Gastrocnemius medialis (tissue), 4 donors: ENCODE results near the gene USP36. TPM values are rescaled to one million over a fixed set of nuclear protein-coding genes. Genes with fewer than 3 reads are reported as not detected.
"Not testable (repeated sequence)": the region's sequence is repeated elsewhere in the genome, so short reads cannot be mapped to it uniquely, and the experiment has no call there.

ENCODE experiments used
- ATAC-seq, 2 donors: fragments of 150-250 bp; one replicate each; pipeline ENCODE4 v1.9.1; 2016
- DNase-seq, 2 donors: peaks; one replicate each; pipeline ENCODE4 v3.0.0-alpha.2; 2019
- H3K27ac ChIP-seq, 4 donors: fragments of 200-600 bp; sonication (generic); 1 replicate in 1 of 4; 2 replicates in 3 of 4; pipeline ENCODE4 v1.5.1; 2016 to 2018; ENCODE audit warnings: mild to moderate bottlenecking in 2 of 4, moderate library complexity in 1 of 4
- H3K27me3 ChIP-seq, 3 donors: fragments of 200-600 bp; sonication (generic) in 2 of 3; 1 replicate in 1 of 3; 2 replicates in 2 of 3; pipeline versions ENCODE4 v1.5.1 to v1.6.0; 2016 to 2019; ENCODE audit warnings: mild to moderate bottlenecking in 1 of 3, moderate library complexity in 1 of 3
- H3K36me3 ChIP-seq, 2 donors: fragments of 200-600 bp; sonication (generic) in 1 of 2; one replicate each; pipeline ENCODE4 v1.5.1; 2017 to 2018
- H3K4me1 ChIP-seq, 2 donors: fragments of 200-600 bp; sonication (generic) in 1 of 2; one replicate each; pipeline ENCODE4 v1.5.1; 2016 to 2017; ENCODE audit warnings: mild to moderate bottlenecking in 2 of 2
- H3K4me3 ChIP-seq, 4 donors: fragments of 200-600 bp; sonication (generic) in 3 of 4; 1 replicate in 1 of 4; 2 replicates in 3 of 4; pipeline ENCODE4 v1.5.1; 2016 to 2019; ENCODE audit warnings: mild to moderate bottlenecking in 2 of 4
- H3K9me3 ChIP-seq, 3 donors: fragments of 200-600 bp; sonication (generic) in 2 of 3; 1 replicate in 1 of 3; 2 replicates in 2 of 3; pipeline ENCODE4 v1.5.1; 2016 to 2019
- CTCF ChIP-seq, 5 experiments: fragments of 450-650 bp in 3 of 5; fragments of 200-600 bp in 2 of 5; sonication (generic) in 2 of 5; IDR thresholded peaks in 4 of 5; conservative IDR thresholded peaks in 1 of 5; 1 replicate in 4 of 5; 2 replicates in 1 of 5; pipeline ENCODE4 v1.5.1; 2016 to 2019; ENCODE audit warnings: antibody characterized with exemption in 5 of 5, mild to moderate bottlenecking in 3 of 5, moderate library complexity in 3 of 5
- POLR2A ChIP-seq, 2 donors: fragments of 450-650 bp; IDR thresholded peaks; one replicate each; pipeline ENCODE4 v1.6.1; 2017; ENCODE audit warnings: antibody characterized with exemption in 2 of 2, mild to moderate bottlenecking in 2 of 2, moderate library complexity in 2 of 2
- in situ Hi-C, 4 donors: fragments of 200-750 bp; cut with MboI; loops; one replicate each; pipeline versions ENCODE4 v1.15.0 to v1.8.0; 2017; ENCODE audit warnings: low sequenced_read_pairs in 4 of 4
- intact Hi-C: fragments of 100-400 bp; cut with DNase I; formaldehyde crosslinking; loops from one replicate; pipeline ENCODE4 v1.15.1; 2023; ENCODE audit warnings: low total_unique reads
- total RNA-seq, 4 donors: library from RNA; depleted of rRNA; stranded (reverse); fragments of >200 nt; gene quantifications; one replicate each; pipeline versions ENCODE4 v1.1.0 to v1.2.3, GENCODE V29; 2016

USP36 gene
- total RNA-seq, 4 donors from 2014 or later, result 15.2 to 21.1 (median 20.0) TPM

- no peak for DNase-seq
- in situ Hi-C loops, result no loop called here
- Histone ChIP-seq H3K36me3 (no peaks in the 10 kb centered on the region), H3K4me1 (peaks cover 35 to 39% of the 10 kb centered on the region in 2 donors), H3K27ac (peak overlapping the region; percentile 82 to 99 (median 90)), H3K27me3 (no peaks in the 10 kb centered on the region), H3K4me3 (peak overlapping the region in 2 of 4 donors; percentile 88 to 91), H3K9me3 (no peaks in the 10 kb centered on the region)
- no peak for ATAC-seq
- intact Hi-C loops, result loop anchor here (5.0 kb wide), 1 partner anchor 103 kb away; no protein-coding TSS in a partner anchor
- TF ChIP-seq POLR2A (IDR thresholded peaks at IDR 0.05) (no peak), CTCF (IDR thresholded peaks at IDR 0.05 in 4 of 5, conservative IDR thresholded peaks at IDR 0.05 in 1 of 5) (no peak)
Measured at GRCh38 chr17:78779850-78780249, 60.8 kb downstream of the USP36 start.

- not testable (repeated sequence) for H3K4me3 ChIP-seq
- Histone ChIP-seq H3K4me1 (peaks cover 37 to 40% of the 10 kb centered on the region in 2 donors), H3K27ac (peak overlapping the region; percentile 82 to 99 (median 90))
Measured at GRCh38 chr17:78779286-78779651, 61.3 kb downstream of the USP36 start.

GRCh38 chr17:78777881-78778280 lies 62.7 kb downstream of the USP36 start:
- H3K4me1 ChIP-seq, result peaks cover 33 to 34% of the 10 kb centered on the region in 2 donors
- in situ Hi-C loops, result no loop called here

More at GRCh38 chr17:78779286-78779651, 61.3 kb downstream of the USP36 start:
- H3K36me3 ChIP-seq, intact Hi-C loops, H3K27me3 ChIP-seq, in situ Hi-C loops, ATAC-seq, H3K9me3 ChIP-seq, DNase-seq: not testable (repeated sequence)

GRCh38 chr17:78774956-78775571 lies 65.5 kb downstream of the USP36 start:
- DNase-seq, result no peak
- no peak for ATAC-seq
- H3K4me1 ChIP-seq, result peaks cover 20 to 26% of the 10 kb centered on the region in 2 donors
- no peaks in the 10 kb centered on the region for H3K27me3 ChIP-seq
- H3K36me3 ChIP-seq, result no peaks in the 10 kb centered on the region
- intact Hi-C loops, result no loop called here
- H3K4me3 ChIP-seq, result peak overlapping the region in 1 of 4 donors; percentile 7
- no peak for TF ChIP-seq CTCF (IDR thresholded peaks at IDR 0.05 in 4 of 5, conservative IDR thresholded peaks at IDR 0.05 in 1 of 5)
- no peak for TF ChIP-seq POLR2A (IDR thresholded peaks at IDR 0.05)
- in situ Hi-C loops, result no loop called here
- H3K9me3 ChIP-seq, result no peaks in the 10 kb centered on the region
- peak overlapping the region; percentile 44 to 61 (median 56) for H3K27ac ChIP-seq

More at GRCh38 chr17:78777881-78778280, 62.7 kb downstream of the USP36 start:
- Histone ChIP-seq H3K27ac (peak overlapping the region in 1 of 4 donors; percentile 13), H3K27me3 (no peaks in the 10 kb centered on the region), H3K36me3 (no peaks in the 10 kb centered on the region), H3K9me3 (no peaks in the 10 kb centered on the region), H3K4me3 (no peak overlapping the region)
- DNase-seq, result no peak
- TF ChIP-seq CTCF (IDR thresholded peaks at IDR 0.05 in 4 of 5, conservative IDR thresholded peaks at IDR 0.05 in 1 of 5), result no peak
- no peak for ATAC-seq
- intact Hi-C loops, result no loop called here

- ATAC-seq (no peak), DNase-seq (no peak)
- Histone ChIP-seq H3K36me3 (no peaks in the 10 kb centered on the region), H3K4me3 (no peak overlapping the region), H3K27ac (peak overlapping the region in 3 of 4 donors; percentile 44 to 61 (median 57)), H3K9me3 (no peaks in the 10 kb centered on the region), H3K27me3 (no peaks in the 10 kb centered on the region), H3K4me1 (peaks cover 17 to 25% of the 10 kb centered on the region in 2 donors)
- intact Hi-C loops, result no loop called here
- TF ChIP-seq CTCF (IDR thresholded peaks at IDR 0.05 in 4 of 5, conservative IDR thresholded peaks at IDR 0.05 in 1 of 5) (no peak), POLR2A (IDR thresholded peaks at IDR 0.05) (no peak)
- in situ Hi-C loops, result no loop called here
Measured at GRCh38 chr17:78774453-78774852, 66.2 kb downstream of the USP36 start.
